MM.1S (cell line): ENCODE measurements around the gene DPH1.

Source experiments
- CTCF ChIP-seq: fragments of 300-600 bp; sonication (generic); IDR thresholded peaks from 2 replicates; pipeline ENCODE4 v1.5.1; 2016; ENCODE audit warnings: antibody characterized with exemption, low read length, mixed read lengths
- EZH2 ChIP-seq: fragments of 300-600 bp; sonication (generic); optimal IDR thresholded peaks from 2 replicates; pipeline ENCODE3; 2017; ENCODE audit warnings: low read depth, mild to moderate bottlenecking, antibody characterized with exemption, low read length, mixed read lengths
- EZH2phosphoT487 ChIP-seq: fragments of 300-600 bp; sonication (generic); IDR thresholded peaks from 2 replicates; pipeline ENCODE4 v1.6.1; 2018; ENCODE audit warnings: antibody characterized with exemption, low read length

- no peak for TF ChIP-seq CTCF
- TF ChIP-seq EZH2 = no peak
- no peak for TF ChIP-seq EZH2phosphoT487
Measured at GRCh38 chr17:1995907-1996799, 33.8 kb upstream of the DPH1 start.
